ENCODE data around the gene SEC31A. TPM values are rescaled to one million over a fixed set of nuclear protein-coding genes. Genes with fewer than 3 reads are reported as not detected.

The SEC31A gene
- total and polyA plus RNA-seq, 8 donors = 72.1 to 590 (median 128) TPM

GRCh38 chr4:82851885-82852750, 38.8 kb downstream of the SEC31A start:
- Histone ChIP-seq H3K36me3 (peaks cover 83 to 100% (median 100%) of the 10 kb centered on the region in 4 donors), H3K9me3 (no peaks in the 10 kb centered on the region), H3K4me1 (peaks cover 0 to 5% (median 2%) of the 10 kb centered on the region in 4 donors), H3K27ac (no peak overlapping the region), H3K4me3 (no peak overlapping the region), H3K27me3 (no peaks in the 10 kb centered on the region)
- peak in 1 of 2 donors; percentile 49 for DNase-seq
- intact Hi-C loops (cut with DNase I; ENCODE audit: low total_unique reads) = no loop called here
- TF ChIP-seq POLR2A (IDR thresholded peaks at IDR 0.05) (no peak), CTCF (IDR thresholded peaks at IDR 0.05) (peak in 3 of 7 experiments; percentile 17 to 24 (median 21))
- WGBS, 5 donors = 63 to 82% (median 81%) methylated on average over 1 of the region's 1 CpG

- Histone ChIP-seq H3K4me1 (peaks cover 0 to 5% (median 2%) of the 10 kb centered on the region in 4 donors), H3K36me3 (peaks cover 81 to 100% (median 100%) of the 10 kb centered on the region in 4 donors), H3K27ac (no peak overlapping the region), H3K9me3 (no peaks in the 10 kb centered on the region), H3K27me3 (no peaks in the 10 kb centered on the region), H3K4me3 (no peak overlapping the region)
- WGBS, 5 donors = 91 to 99% (median 93%) methylated on average over 2 of the region's 2 CpGs
- no peak for DNase-seq
- intact Hi-C loops (cut with DNase I; ENCODE audit: low total_unique reads) = no loop called here
- TF ChIP-seq POLR2AphosphoS5 (IDR thresholded peaks at IDR 0.05) = no peak
- TF ChIP-seq CTCF (IDR thresholded peaks at IDR 0.05) = no peak
- TF ChIP-seq EP300 (IDR thresholded peaks at IDR 0.05) = no peak
- TF ChIP-seq POLR2A (IDR thresholded peaks at IDR 0.05) = no peak
These were observed 39.6 kb downstream of the SEC31A start for GRCh38 chr4:82851318-82851717.

GRCh38 chr4:82850684-82851083, 40.3 kb downstream of the SEC31A start:
- intact Hi-C loops (cut with DNase I; ENCODE audit: low total_unique reads) = no loop called here
- Histone ChIP-seq H3K4me3 (no peak overlapping the region), H3K27me3 (no peaks in the 10 kb centered on the region), H3K27ac (no peak overlapping the region), H3K36me3 (peaks cover 79 to 100% (median 100%) of the 10 kb centered on the region in 4 donors), H3K4me1 (peaks cover 0 to 5% (median 2%) of the 10 kb centered on the region in 4 donors), H3K9me3 (no peaks in the 10 kb centered on the region)
- DNase-seq = no peak
- TF ChIP-seq POLR2A (IDR thresholded peaks at IDR 0.05) = no peak
- no peak for TF ChIP-seq CTCF (IDR thresholded peaks at IDR 0.05)
- TF ChIP-seq POLR2AphosphoS5 (IDR thresholded peaks at IDR 0.05) = no peak
- TF ChIP-seq EP300 (IDR thresholded peaks at IDR 0.05) = no peak

- no peak for DNase-seq
- intact Hi-C loops (cut with DNase I; ENCODE audit: low total_unique reads) = no loop called here
- Histone ChIP-seq H3K27me3 (no peaks in the 10 kb centered on the region), H3K4me1 (no peaks in the 10 kb centered on the region), H3K4me3 (no peak overlapping the region), H3K36me3 (peaks cover 86 to 100% (median 100%) of the 10 kb centered on the region in 4 donors), H3K9me3 (no peaks in the 10 kb centered on the region), H3K27ac (no peak overlapping the region)
- TF ChIP-seq EP300 (IDR thresholded peaks at IDR 0.05) = no peak
- TF ChIP-seq POLR2A (IDR thresholded peaks at IDR 0.05) = no peak
- TF ChIP-seq CTCF (IDR thresholded peaks at IDR 0.05) = no peak
- TF ChIP-seq POLR2AphosphoS5 (IDR thresholded peaks at IDR 0.05) = no peak
- 84 to 94% (median 90%) methylated on average over 3 of the region's 3 CpGs for WGBS, 5 donors
These were observed 42.2 kb downstream of the SEC31A start for GRCh38 chr4:82848706-82849105.
